ENCODE data around the gene NXPH3. TPM values are rescaled to one million over a fixed set of nuclear protein-coding genes. Genes with fewer than 3 reads are reported as not detected.
"Not testable (repeated sequence)": the region's sequence is repeated elsewhere in the genome, so short reads cannot be mapped to it uniquely, and the experiment has no call there.

Gene NXPH3
- total RNA-seq: 0.90 and 3.2 TPM in 2 replicates

DNA sequence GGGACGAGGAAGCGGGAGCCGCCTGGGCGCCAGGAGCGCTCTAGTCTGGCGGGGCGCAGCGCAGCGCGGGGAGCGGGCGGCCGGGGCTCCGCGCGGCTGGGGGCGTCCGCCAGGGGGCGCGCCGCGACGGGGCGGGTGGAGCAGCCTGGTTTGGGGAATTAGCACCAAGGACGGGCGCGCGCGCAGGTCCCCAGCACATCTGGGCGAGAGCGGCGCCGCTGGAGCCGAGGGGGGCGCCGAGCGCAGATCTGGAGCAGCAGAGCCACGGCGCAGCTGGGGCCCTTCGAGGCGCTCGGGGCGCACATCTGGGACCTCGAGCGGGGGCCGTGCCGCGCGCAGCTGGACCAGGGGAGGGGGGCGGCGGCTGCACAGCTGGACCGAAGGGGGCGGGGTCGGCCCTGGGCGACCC lies at the start of gene NXPH3:
NXPH3 (plus strand) TSS at position 193 of the 409 bp plus-strand sequence. CDS start 349 bp downstream, outside the sequence.
- peak in 1 of 2 donors; percentile 62 for DNase-seq (ENCODE audit: low read depth in 2 of 2)

- no peak for DNase-seq (ENCODE audit: low read depth in 2 of 2)
These were observed 47.6 kb upstream of the NXPH3 start for GRCh38 chr17:49527927-49528651.

- DNase-seq (ENCODE audit: low read depth in 2 of 2): no peak
These were observed 46.7 kb upstream of the NXPH3 start for GRCh38 chr17:49528966-49529365.

DNA sequence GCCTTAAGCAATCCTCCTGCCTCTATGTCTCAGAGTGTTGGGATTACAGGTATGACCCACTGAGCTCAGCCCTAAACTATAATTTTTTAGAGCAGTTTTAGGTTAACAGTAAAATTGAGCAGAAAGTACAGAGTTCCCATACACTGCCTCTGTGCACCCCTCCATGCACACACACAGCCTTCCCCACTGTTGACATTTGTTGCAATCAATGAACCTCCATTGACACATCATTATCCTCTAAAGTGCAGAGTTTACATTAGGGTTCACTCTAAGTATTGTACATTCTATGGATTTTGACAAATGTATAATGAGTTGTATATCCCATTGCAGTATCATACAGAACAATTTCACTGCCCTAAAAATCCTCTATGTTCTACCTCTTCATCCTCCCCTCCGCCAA lies 45.6 kb upstream of the NXPH3 start:
- DNase-seq (ENCODE audit: low read depth in 2 of 2): no peak

DNA sequence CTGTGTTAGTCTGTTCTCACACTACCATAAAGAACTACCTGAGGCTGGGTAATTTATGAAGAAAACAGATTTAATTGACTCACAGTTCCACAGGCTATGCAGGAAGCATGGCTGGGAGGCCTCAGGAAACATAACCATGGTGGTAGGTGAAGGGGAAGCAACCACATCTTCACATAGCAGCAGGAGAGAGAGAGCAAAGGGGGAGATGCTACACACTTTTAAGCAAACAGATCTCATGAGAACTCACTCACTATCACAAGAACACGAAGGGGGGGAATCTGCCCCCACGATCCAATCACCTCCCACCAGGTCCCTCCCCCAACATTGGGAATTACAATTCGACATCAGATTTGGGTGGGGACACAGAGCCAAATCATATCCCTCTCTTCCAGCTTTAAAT lies 31.8 kb upstream of the NXPH3 start:
- DNase-seq (ENCODE audit: low read depth in 2 of 2): no peak

DNA sequence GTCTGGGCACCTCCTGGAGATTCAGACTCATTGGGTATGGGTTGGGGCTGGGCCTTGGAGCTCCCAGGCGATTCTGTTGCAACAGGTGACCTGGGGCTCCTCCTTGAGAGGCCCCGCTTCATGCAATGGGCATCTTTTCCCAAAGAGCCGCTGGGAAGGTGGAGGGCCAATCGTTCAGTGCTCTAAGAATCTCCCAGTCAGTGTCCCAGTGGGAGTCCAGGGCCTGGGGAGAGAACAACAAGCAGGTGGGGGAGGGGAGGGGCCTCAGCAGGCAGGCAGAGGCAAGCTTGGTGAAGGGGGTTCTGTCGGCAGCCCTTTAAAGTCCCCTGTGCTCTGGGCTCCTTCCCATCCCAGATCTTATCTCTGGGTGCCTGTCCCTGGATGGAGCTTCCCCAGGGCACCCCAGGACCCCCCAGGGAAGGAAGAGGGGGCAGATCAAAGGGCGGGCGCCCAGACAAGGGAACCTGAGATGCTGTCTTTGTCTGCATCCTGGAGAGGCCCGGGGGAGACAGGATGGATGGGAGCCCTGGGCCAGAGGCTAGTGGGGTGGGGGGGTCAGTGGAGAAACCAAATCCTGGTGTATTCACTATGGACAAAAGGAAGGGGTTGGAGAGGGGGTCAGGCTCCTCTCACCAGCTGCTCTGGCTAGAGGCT lies 30.5 kb upstream of the NXPH3 start:
- no peak for DNase-seq (ENCODE audit: low read depth in 2 of 2)

DNA sequence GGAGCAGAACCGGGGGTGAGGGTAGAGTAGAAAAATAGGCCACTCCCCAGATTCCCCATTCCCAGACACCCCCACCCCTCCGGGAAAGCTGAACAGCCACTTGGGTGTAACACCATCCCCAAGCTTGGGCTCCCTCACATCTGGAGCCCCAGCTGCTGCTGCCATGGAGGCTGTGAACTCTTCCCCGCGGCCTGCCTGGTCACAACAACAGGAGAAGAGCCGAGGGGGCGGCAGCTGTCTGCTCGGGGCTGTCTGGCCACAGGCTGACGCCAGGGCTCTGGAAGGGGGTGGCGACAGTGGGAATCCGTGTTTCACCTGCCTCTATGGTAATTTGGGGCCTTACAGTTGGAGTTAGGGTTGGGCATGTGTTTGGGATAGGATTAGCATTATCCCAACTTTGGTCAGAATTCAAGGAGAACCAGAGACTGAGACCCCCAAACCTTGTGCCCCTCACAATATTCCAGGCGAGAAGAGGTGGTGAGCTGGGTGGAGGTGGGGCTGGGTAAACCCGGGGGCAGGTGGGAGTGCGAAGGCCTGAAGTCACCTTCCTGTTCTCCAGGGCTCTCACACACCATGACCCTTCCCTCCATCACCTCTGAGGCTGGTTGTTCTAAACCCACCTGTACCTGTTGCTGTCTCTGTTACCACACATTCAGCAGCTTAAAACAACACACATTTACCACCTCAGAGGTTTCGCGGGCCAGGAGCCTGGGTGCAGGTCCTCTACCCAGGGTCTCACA lies 29.7 kb upstream of the NXPH3 start:
- DNase-seq (ENCODE audit: low read depth in 2 of 2): no peak

- DNase-seq (ENCODE audit: low read depth in 2 of 2): no peak
These were observed 28.8 kb upstream of the NXPH3 start for GRCh38 chr17:49546546-49547535.

GRCh38 chr17:49547566-49547965 lies 28.1 kb upstream of the NXPH3 start:
- DNase-seq (ENCODE audit: low read depth in 2 of 2): no peak

GRCh38 chr17:49548051-49548505 lies 27.6 kb upstream of the NXPH3 start:
- no peak for DNase-seq (ENCODE audit: low read depth in 2 of 2)

GRCh38 chr17:49548506-49549310 lies 27.0 kb upstream of the NXPH3 start:
- DNase-seq (ENCODE audit: low read depth in 2 of 2): peak in 1 of 2 donors; percentile 39

- DNase-seq (ENCODE audit: low read depth in 2 of 2): no peak
These were observed 26.4 kb upstream of the NXPH3 start for GRCh38 chr17:49549311-49549605.

- no peak for DNase-seq (ENCODE audit: low read depth in 2 of 2)
These were observed 25.7 kb upstream of the NXPH3 start for GRCh38 chr17:49549691-49550678.

GRCh38 chr17:49550764-49551163 lies 24.9 kb upstream of the NXPH3 start:
- DNase-seq (ENCODE audit: low read depth in 2 of 2): not testable (repeated sequence)

GRCh38 chr17:49551221-49552069 lies 24.2 kb upstream of the NXPH3 start:
- DNase-seq (ENCODE audit: low read depth in 2 of 2): no peak

- DNase-seq (ENCODE audit: low read depth in 2 of 2): no peak
These were observed 23.5 kb upstream of the NXPH3 start for GRCh38 chr17:49552070-49552751.

DNA sequence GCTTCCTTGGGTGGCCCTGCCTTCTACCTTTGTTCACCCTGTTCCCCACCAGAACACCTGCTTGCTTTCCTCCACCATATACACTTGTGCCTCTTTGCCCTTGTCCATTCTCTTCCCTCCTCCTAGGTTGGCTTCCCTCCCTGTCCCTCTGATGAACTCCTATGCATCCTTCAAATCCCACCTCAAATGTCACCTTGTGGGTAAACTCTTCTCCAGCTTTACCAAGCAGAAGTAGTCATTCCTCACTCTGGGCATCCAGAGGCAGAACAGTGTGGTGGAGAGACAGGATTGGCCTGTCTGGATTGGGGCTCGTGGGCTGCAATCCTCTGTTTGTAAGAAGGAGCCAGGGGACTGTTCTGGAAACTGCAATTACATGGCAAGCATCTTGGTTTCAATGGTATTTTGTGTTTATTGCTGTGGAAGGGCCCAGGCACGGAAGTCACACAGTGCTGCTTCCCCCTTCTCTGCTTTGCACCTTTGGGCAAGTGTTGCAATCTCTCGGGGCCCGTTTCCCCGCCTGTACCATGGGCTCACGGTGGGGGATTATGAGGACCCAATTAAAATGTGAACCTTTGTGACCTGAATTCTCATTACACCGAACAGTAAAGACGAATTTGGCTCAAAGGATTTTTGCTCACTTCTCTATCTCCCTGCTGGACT lies 21.9 kb upstream of the NXPH3 start:
- no peak for DNase-seq (ENCODE audit: low read depth in 2 of 2)
